Medulla oblongata (tissue), 1 donor: ENCODE results near the gene JAG1.

Experiments used
- DNase-seq: peaks from one replicate; pipeline ENCODE4 v3.0.0-alpha.2; 2015; ENCODE audit errors: extremely low spot score

The JAG1 gene

DNA sequence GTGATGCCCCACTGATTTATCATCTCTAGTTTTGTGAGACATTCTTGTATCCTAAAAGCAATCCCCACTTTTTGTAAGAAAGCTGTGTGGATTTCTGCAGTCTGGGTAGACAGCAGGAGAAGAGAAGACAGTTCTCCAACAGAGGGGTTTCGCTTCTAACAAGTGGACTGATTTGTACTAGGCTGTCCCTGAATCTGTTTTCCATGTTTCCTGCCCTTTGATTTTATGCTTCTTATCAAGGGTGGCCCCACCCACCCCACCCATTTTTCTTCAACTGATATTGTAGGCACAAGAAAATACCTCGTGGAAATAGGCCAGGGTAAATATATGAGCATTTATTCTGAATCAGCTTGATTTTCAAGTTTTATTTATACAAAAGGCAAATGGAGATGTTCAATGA lies 25.7 kb upstream of the JAG1 start:
- no peak for DNase-seq

GRCh38 chr20:10696650-10697049 lies 22.9 kb upstream of the JAG1 start:
- no peak for DNase-seq

- no peak for DNase-seq
These were observed 15.6 kb upstream of the JAG1 start for GRCh38 chr20:10689385-10689784.

- DNase-seq = no peak
These were observed 14.1 kb upstream of the JAG1 start for GRCh38 chr20:10687895-10688294.

DNA sequence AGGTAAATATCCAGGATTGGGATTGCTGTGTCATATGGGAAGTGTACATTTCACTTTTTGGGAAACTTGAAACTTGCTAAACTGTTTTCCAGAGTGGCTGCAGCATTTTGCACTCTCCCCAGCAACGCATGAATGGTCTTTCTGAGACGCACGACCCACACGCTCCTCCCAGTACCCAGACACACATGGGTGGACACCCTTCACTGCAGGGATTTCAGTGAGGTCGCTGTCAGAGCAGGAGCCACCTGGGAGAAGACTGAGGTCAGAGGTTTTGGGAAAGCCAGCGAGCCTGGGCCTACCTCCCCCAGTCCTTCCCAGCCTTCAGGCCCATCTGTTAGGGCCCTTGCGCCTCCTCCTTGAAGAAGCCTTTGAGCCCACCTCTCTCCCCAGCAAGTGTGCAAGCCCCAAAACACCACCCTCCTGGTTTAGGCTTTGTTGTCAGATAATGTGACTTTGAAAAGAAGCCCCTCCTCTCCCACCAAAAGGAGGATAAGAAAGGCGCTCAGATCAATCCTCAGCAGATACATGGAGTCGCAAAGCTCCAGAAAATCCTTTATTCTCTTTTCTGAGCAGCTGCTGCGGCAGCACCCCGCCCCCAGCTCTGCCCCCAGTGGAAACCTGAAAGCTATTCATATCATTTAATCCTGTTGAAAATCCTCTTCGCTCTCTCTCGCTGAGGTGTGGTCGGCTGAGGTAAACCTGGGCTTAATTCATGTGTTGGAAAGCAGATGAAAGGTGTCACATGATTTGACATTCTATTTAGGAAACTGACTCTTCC lies 12.7 kb upstream of the JAG1 start:
- no peak for DNase-seq

DNA sequence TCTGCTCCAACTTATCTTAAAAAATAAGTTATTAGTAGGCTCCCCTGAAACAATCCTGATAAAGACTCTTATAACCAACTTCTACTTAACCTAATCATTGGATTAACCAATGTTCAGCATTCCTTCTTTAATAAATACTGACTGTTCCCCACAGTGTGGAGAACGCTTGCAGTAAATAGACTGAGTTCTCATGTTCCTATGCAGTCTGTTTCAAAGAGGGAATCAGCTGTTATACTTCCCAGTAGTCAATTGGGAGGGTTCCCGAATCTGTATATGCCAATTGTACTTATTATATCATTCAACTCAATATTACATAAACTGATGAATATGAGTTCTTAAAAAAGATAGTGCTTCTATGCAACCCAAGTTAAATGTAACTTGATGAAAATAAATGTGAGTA lies 9.7 kb upstream of the JAG1 start:
- DNase-seq = no peak

DNA sequence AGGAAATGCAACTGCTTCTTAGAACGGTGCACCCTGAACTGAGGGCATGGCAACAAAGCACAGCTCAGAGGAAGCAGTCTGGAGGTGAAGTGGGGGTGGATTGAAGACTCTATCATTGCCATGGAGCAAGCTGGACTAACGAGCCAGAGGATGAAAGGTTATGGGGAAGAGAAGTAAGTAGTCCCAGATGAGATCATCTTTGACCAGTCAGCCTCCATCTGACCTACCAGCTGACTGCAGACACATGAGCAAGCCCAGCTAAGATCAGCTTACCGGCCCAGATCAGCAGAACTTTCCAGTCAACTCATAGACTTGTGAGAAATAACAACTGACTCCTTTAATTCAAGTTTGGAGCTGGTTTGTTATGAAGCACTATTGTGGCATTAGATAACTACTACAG lies 9.1 kb upstream of the JAG1 start:
- DNase-seq = no peak

- DNase-seq = no peak
These were observed 7.7 kb upstream of the JAG1 start for GRCh38 chr20:10681494-10681893.

DNA sequence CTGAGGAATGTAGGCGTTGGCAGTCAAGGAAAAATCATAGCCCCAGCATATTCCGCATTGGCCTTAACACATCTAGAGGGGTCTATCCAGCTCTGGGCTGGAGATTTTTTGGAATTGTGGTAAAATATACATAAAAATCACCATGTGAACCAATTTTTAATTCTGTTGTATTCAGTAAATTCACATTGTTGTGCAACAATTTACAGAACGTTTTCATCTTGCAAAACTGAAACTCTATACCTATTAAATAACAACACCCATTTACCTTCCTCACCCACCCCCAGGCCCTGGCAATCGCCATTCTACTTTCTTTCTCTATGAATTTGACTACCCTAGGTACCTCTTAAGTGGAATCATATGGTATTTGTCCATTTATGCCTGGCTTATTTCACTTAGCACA lies 6.8 kb upstream of the JAG1 start:
- DNase-seq = no peak

DNA sequence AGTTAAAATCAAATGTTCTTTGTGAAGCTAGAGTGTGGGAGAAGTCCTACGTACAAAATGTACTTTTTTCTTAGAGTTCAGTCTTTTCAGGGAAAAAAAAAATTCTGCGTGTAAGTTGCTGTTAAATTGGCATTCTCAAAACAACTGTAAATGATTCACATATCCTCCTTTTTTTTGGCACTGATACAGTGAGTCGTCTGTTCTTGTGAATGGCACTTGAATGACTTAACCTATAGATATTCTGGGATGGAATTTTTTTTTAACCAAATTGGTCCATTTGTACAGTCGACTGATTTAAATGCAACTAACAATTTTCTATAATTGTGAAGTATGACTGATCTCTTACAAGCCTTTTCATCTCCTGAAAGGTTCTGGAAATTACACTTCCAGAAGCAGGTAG lies 5.5 kb upstream of the JAG1 start:
- no peak for DNase-seq

GRCh38 chr20:10676518-10676917 lies 2.7 kb upstream of the JAG1 start:
- DNase-seq = no peak

GRCh38 chr20:10675450-10675848 lies 1.6 kb upstream of the JAG1 start:
- no peak for DNase-seq

GRCh38 chr20:10674684-10675449 lies 1.1 kb upstream of the JAG1 start:
- DNase-seq = peak; percentile 70

GRCh38 chr20:10673176-10673841 lies 490 bp downstream of the JAG1 start:
- DNase-seq = peak; percentile 41

DNA sequence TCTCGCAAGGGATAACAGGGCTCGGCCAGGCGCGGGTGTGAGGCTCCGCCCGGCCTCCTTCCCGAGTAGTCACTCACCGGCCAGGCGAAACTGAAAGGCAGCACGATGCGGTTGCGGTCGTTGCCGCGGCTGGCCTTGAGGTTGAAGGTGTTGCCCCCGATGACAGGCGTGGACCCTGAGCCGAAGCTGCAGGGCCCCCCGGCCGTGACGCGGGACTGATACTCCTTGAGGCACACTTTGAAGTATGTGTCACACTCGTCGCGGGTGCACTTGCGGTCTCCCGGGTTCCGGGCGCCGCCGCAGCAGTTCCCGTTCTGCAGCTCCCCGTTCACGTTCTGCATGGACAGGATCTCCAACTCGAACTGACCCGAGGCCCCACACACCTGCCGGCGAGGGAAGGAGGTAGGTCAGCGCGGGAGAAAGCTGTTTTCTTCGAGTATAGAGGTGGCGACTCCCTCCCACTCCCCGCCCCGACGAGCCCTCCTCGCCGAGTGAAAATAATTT lies 1.1 kb downstream of the JAG1 start:
- DNase-seq = peak; percentile 35

- no peak for DNase-seq
These were observed 1.7 kb downstream of the JAG1 start for GRCh38 chr20:10671919-10672623.

DNA sequence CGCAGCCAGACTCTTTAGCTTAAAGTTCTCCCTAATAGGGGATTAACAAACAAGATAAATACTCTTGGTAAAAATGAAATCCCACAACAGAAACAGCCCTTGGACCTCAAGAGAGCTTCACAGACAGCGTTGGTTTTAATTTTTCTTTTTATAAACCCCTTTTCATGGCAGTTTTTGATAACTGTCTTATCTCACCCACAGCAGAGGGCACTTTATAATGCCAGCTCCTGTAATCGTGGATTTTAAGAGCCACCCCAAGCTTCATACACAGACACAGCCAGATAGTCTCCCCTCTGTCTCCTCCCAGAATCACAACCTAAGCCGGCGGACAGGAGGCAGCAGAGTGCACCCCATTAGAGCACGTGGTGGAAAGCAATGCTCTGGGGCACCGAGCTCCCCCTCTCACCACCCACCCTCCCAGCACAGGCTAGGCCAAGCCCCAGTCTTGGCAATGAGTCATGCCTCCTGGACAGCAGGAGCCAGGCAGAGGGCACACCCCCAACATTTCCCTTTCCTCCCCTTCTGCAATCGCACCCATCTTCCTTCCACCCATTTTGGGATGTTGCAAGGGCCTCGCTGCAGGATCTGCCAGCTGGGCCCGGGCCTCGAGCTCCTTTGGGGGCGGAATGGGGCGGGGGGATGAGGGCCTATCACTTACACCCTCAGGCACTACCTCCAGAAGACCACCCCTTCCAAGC lies 2.4 kb downstream of the JAG1 start:
- DNase-seq = peak; percentile 78

- DNase-seq = no peak
These were observed 3.1 kb downstream of the JAG1 start for GRCh38 chr20:10670501-10671220.

- no peak for DNase-seq
These were observed 3.9 kb downstream of the JAG1 start for GRCh38 chr20:10669843-10670446.

- no peak for DNase-seq
These were observed 5.0 kb downstream of the JAG1 start for GRCh38 chr20:10668677-10669368.
